Ovary (tissue), 9 donors: ENCODE data around the gene MAGI1. TPM values are rescaled to one million over a fixed set of nuclear protein-coding genes. Genes with fewer than 3 reads are reported as not detected.

Source experiments
- DNase-seq, 5 donors: peaks; one replicate each; pipeline ENCODE4 v3.0.0-alpha.2; 2019 to 2020
- H3K27ac ChIP-seq, 2 donors: fragments of 200-600 bp; one replicate each; pipeline versions ENCODE4 v1.5.1 to v1.8.0; 2019 to 2022
- H3K27me3 ChIP-seq: fragments of 200-600 bp; one replicate; pipeline ENCODE4 v1.8.0; 2022
- H3K36me3 ChIP-seq: fragments of 200-600 bp; sonication (generic); one replicate; pipeline ENCODE4 v1.5.1; 2019
- H3K4me1 ChIP-seq: one replicate; pipeline ENCODE4 v1.8.1; 2013; ENCODE audit warnings: mild to moderate bottlenecking, moderate library complexity; ENCODE audit not compliant: insufficient read depth
- H3K4me3 ChIP-seq: fragments of 200-600 bp; sonication (generic); one replicate; pipeline ENCODE4 v1.5.1; 2017
- H3K9me3 ChIP-seq, 2 donors: fragments of 200-600 bp in 1 of 2; sonication (generic) in 1 of 2; one replicate each; pipeline versions ENCODE4 v1.5.1 to v1.8.1; 2013 to 2019; ENCODE audit warnings: mild to moderate bottlenecking in 1 of 2, moderate library complexity in 1 of 2
- CTCF ChIP-seq, 3 donors: fragments of 450-650 bp in 2 of 3; fragments of 200-600 bp in 1 of 3; IDR thresholded peaks; one replicate each; pipeline versions ENCODE4 v1.5.1 to v1.8.0; 2016 to 2022; ENCODE audit warnings: antibody characterized with exemption in 3 of 3, mild to moderate bottlenecking in 1 of 3
- EP300 ChIP-seq: sonication (generic); formaldehyde crosslinking; IDR thresholded peaks from one replicate; pipeline ENCODE4 v1.6.1; 2017; ENCODE audit warnings: antibody characterized with exemption
- POLR2A ChIP-seq: fragments of 450-650 bp; IDR thresholded peaks from one replicate; pipeline ENCODE4 v1.6.1; 2017; ENCODE audit warnings: antibody characterized with exemption, mild to moderate bottlenecking, moderate library complexity
- WGBS, 3 donors: extraction: QIAGEN DNeasy Blood & Tissue Kit in 1 of 3; methylation state at CpG; one replicate each; pipeline versions ENCODE4 v1.1.5 to v1.1.7; 2013 to 2017; 5-methylcytosine and 5-hydroxymethylcytosine counted together
- intact Hi-C, 4 donors: fragments of 100-400 bp; cut with DNase I; formaldehyde crosslinking; loops; one replicate each; pipeline versions ENCODE4 v1.11.0 to v1.15.1; 2022 to 2023
- polyA plus RNA-seq, 2 donors: library from polyadenylated mRNA; stranded (reverse); fragments of 200-250 nt in 1 of 2; fragments of 350-450 nt in 1 of 2; fragmentation: Illumina TruSeq in 1 of 2; extraction: RNeasy Lipid Tissue Mini Kit (QIAGEN cat#74804) in 1 of 2; gene quantifications; one replicate each; pipeline ENCODE4 v1.2.3, GENCODE V29; 2013 to 2014
- total RNA-seq, 7 donors: library from RNA; depleted of rRNA in 2 of 7; stranded (reverse); fragments of >200 nt in 2 of 7; fragmentation: NEBNext Ultra II Directional in 3 of 7; extraction: Animal tissue kit (Norgen Biotek cat#: 25700) in 3 of 7; gene quantifications; one replicate each; pipeline versions ENCODE4 v1.1.0 to v1.2.4, GENCODE V29; 2016 to 2023
- donor health status: DM: no; HTN: no; CAD: no; lungs with moderate emphysema.
- donor health status: DM: no; HTN: no; CAD: no.
- donor health status: Bipolar disorder and iron deficiency.
- donor health status: DM: yes; HTN: yes; CAD: no.
- donor health status: DM: no; HTN: no; CAD: no.
- donor health status: DM: yes; HTN: yes; CAD: no.

MAGI1 gene
- total and polyA plus RNA-seq, 9 donors: 5.5 to 35.7 (median 8.7) TPM

- Histone ChIP-seq H3K9me3 (no peaks in the 10 kb centered on the region), H3K27me3 (no peaks in the 10 kb centered on the region), H3K27ac (no peak overlapping the region), H3K4me1 (no peaks in the 10 kb centered on the region), H3K36me3 (no peaks in the 10 kb centered on the region), H3K4me3 (no peak overlapping the region)
- TF ChIP-seq EP300: no peak
- TF ChIP-seq POLR2A: no peak
- no peak for TF ChIP-seq CTCF (IDR thresholded peaks at IDR 0.05)
- intact Hi-C loops: no loop called here
- 89 to 90% (median 89%) methylated on average over 3 of the region's 3 CpGs for WGBS, 3 donors
- no peak for DNase-seq
Observed at GRCh38 chr3:65472501-65472900, 566.2 kb downstream of the MAGI1 start.

- Histone ChIP-seq H3K4me1 (no peaks in the 10 kb centered on the region), H3K4me3 (no peak overlapping the region), H3K36me3 (no peaks in the 10 kb centered on the region), H3K27me3 (no peaks in the 10 kb centered on the region), H3K27ac (no peak overlapping the region), H3K9me3 (no peaks in the 10 kb centered on the region)
- no peak for TF ChIP-seq CTCF (IDR thresholded peaks at IDR 0.05)
- TF ChIP-seq POLR2A: no peak
- TF ChIP-seq EP300: no peak
- intact Hi-C loops: no loop called here
- 74 to 84% (median 81%) methylated on average over 5 of the region's 5 CpGs for WGBS, 3 donors
- no peak for DNase-seq
Observed at GRCh38 chr3:65466300-65466988, 572.3 kb downstream of the MAGI1 start.

- no peak for DNase-seq
- no peaks in the 10 kb centered on the region for H3K36me3 ChIP-seq
- TF ChIP-seq CTCF (IDR thresholded peaks at IDR 0.05): no peak
- no peak for TF ChIP-seq POLR2A
- no peak overlapping the region for H3K27ac ChIP-seq
- intact Hi-C loops: no loop called here
- no peaks in the 10 kb centered on the region for H3K9me3 ChIP-seq
- H3K4me3 ChIP-seq: no peak overlapping the region
- H3K27me3 ChIP-seq: no peaks in the 10 kb centered on the region
- H3K4me1 ChIP-seq: no peaks in the 10 kb centered on the region
- WGBS, 3 donors: 95 to 97% (median 97%) methylated on average over 6 of the region's 6 CpGs
Observed at GRCh38 chr3:65449841-65450428, 588.8 kb downstream of the MAGI1 start.

- no peak overlapping the region for H3K4me3 ChIP-seq
- DNase-seq: no peak
- intact Hi-C loops: no loop called here
- no peak overlapping the region for H3K27ac ChIP-seq
- no peaks in the 10 kb centered on the region for H3K4me1 ChIP-seq
- H3K9me3 ChIP-seq: no peaks in the 10 kb centered on the region
- no peaks in the 10 kb centered on the region for H3K27me3 ChIP-seq
- no peaks in the 10 kb centered on the region for H3K36me3 ChIP-seq
- WGBS, 3 donors: 78 to 83% (median 82%) methylated on average over 3 of the region's 3 CpGs
- TF ChIP-seq POLR2A: no peak
- no peak for TF ChIP-seq CTCF (IDR thresholded peaks at IDR 0.05)
- TF ChIP-seq EP300: no peak
Observed at GRCh38 chr3:65448120-65448519, 590.6 kb downstream of the MAGI1 start.
